Measurements from ENCODE around the gene PPM1J. TPM values are rescaled to one million over a fixed set of nuclear protein-coding genes. Genes with fewer than 3 reads are reported as not detected.

PPM1J gene
- total RNA-seq, 1 experiment from 2014 or later = 19.3 TPM

GRCh38 chr1:112693821-112694220 lies 21.3 kb downstream of the PPM1J start (continued):
- TF ChIP-seq ZNF532 (CRISPR knock-in tag; IDR thresholded peaks at IDR 0.05; ENCODE audit: borderline replicate concordance) (no peak), TCF7 (CRISPR knock-in tag; IDR thresholded peaks at IDR 0.05; ENCODE audit: low read depth) (no peak), MAX (CRISPR knock-in tag; IDR thresholded peaks at IDR 0.05) (no peak), NR1H2 (CRISPR knock-in tag; IDR thresholded peaks at IDR 0.05) (no peak), TP53 (CRISPR knock-in tag; IDR thresholded peaks at IDR 0.05) (no peak), IRF1 (CRISPR knock-in tag; IDR thresholded peaks at IDR 0.05) (no peak), PRRX2 (CRISPR knock-in tag; IDR thresholded peaks at IDR 0.05) (no peak), NR3C1 (CRISPR knock-in tag; conservative IDR thresholded peaks at IDR 0.05; ENCODE audit: low read depth) (no peak)

- no peak overlapping the region for H3K4me3 Mint-ChIP-seq
- POLR2A ChIA-PET = no interaction called here
- no peak overlapping the region for H3K27ac Mint-ChIP-seq
- DNase-seq (ENCODE audit: low spot score) (no peak), ATAC-seq (no peak)
- H3K27me3 Mint-ChIP-seq (ENCODE audit: low read depth) = no peaks in the 10 kb centered on the region
- no peak for TF ChIP-seq GRHL2 (CRISPR knock-in tag; IDR thresholded peaks at IDR 0.05; ENCODE audit: insufficient replicate concordance, severe bottlenecking)
- no peak for TF ChIP-seq ZNF416 (CRISPR knock-in tag; IDR thresholded peaks at IDR 0.05)
- no peak for TF ChIP-seq MLX (CRISPR knock-in tag; IDR thresholded peaks at IDR 0.05)
- no peak for TF ChIP-seq STAT6 (CRISPR knock-in tag; conservative IDR thresholded peaks at IDR 0.05; ENCODE audit: low read depth)
- TF ChIP-seq SMAD4 (CRISPR knock-in tag; IDR thresholded peaks at IDR 0.05) = no peak
- no peak for TF ChIP-seq SMAD3 (CRISPR knock-in tag; IDR thresholded peaks at IDR 0.05; ENCODE audit: borderline replicate concordance)
- TF ChIP-seq CREM (CRISPR knock-in tag; IDR thresholded peaks at IDR 0.05) = no peak
- TF ChIP-seq OVOL2 (CRISPR knock-in tag; IDR thresholded peaks at IDR 0.05; ENCODE audit: borderline replicate concordance) = no peak
- no peak for TF ChIP-seq HMGA2 (CRISPR knock-in tag; IDR thresholded peaks at IDR 0.05)
- TF ChIP-seq ATF1 (CRISPR knock-in tag; IDR thresholded peaks at IDR 0.05) = no peak
- peaks cover 47% of the 10 kb centered on the region for H3K36me3 Mint-ChIP-seq
- no peaks in the 10 kb centered on the region for H3K9me3 Mint-ChIP-seq
- H3K4me1 Mint-ChIP-seq = peaks cover 4% of the 10 kb centered on the region; the same call in 1 of the 2 replicates
- CTCF ChIA-PET = no interaction called here
Observed at GRCh38 chr1:112692681-112693080, 22.5 kb downstream of the PPM1J start.
